22Rv1 (cell line): ENCODE measurements around the gene RFX4.

Experiments
- H3K27ac ChIP-seq: fragments of 450-650 bp; 2 replicates; pipeline ENCODE4 v1.5.1; 2017
- CTCF ChIP-seq: fragments of 450-650 bp; IDR thresholded peaks from 2 replicates; pipeline ENCODE4 v1.5.1; 2017; ENCODE audit warnings: mild to moderate bottlenecking
- ZFX ChIP-seq: fragments of 450-650 bp; IDR thresholded peaks from 2 replicates; pipeline ENCODE4 v1.6.1; 2017; ENCODE audit warnings: antibody characterized with exemption, borderline replicate concordance

RFX4 gene

GRCh38 chr12:106633451-106633823 is 50.6 kb downstream of the RFX4 start:
- H3K27ac ChIP-seq, result no peak overlapping the region
- TF ChIP-seq CTCF, result no peak
- TF ChIP-seq ZFX, result no peak

- no peak overlapping the region for H3K27ac ChIP-seq
- TF ChIP-seq ZFX, result no peak
- TF ChIP-seq CTCF, result no peak
These were observed 51.4 kb downstream of the RFX4 start for GRCh38 chr12:106634206-106634605.

GRCh38 chr12:106643000-106643399 is 60.2 kb downstream of the RFX4 start:
- no peak for TF ChIP-seq ZFX
- no peak for TF ChIP-seq CTCF
- no peak overlapping the region for H3K27ac ChIP-seq

- peak overlapping the region; percentile 88 for H3K27ac ChIP-seq
- TF ChIP-seq ZFX (no peak), CTCF (no peak)
These were observed 61.7 kb downstream of the RFX4 start for GRCh38 chr12:106644335-106645073.

- H3K27ac ChIP-seq, result peak overlapping the region; percentile 88
These were observed 62.2 kb downstream of the RFX4 start for GRCh38 chr12:106645074-106645421.

GRCh38 chr12:106645465-106646330 is 62.9 kb downstream of the RFX4 start:
- TF ChIP-seq CTCF (no peak), ZFX (no peak)
- peak overlapping the region; percentile 88 for H3K27ac ChIP-seq

More at GRCh38 chr12:106645074-106645421, 62.2 kb downstream of the RFX4 start:
- TF ChIP-seq ZFX (no peak), CTCF (no peak)

GRCh38 chr12:106646472-106646871 is 63.7 kb downstream of the RFX4 start:
- no peak for TF ChIP-seq ZFX
- no peak for TF ChIP-seq CTCF
- no peak overlapping the region for H3K27ac ChIP-seq
